GM18505 (cell line): ENCODE results near the gene SUCNR1.
A peak's percentile ranks its signal among the peaks of the same experiment; 100 is the strongest.
"Not testable (repeated sequence)": the region's sequence is repeated elsewhere in the genome, so short reads cannot be mapped to it uniquely, and the experiment has no call there.

Experiments
- ATAC-seq: cut with Tn5 transposase; IDR thresholded peaks from one replicate; pipeline ENCODE4 v1.9.1; 2021; ENCODE audit not compliant: unreplicated experiment
- POLR2A ChIP-seq: IDR thresholded peaks from 4 replicates; pipeline ENCODE4 v1.6.1; 2011; ENCODE audit warnings: borderline replicate concordance; ENCODE audit not compliant: insufficient read depth, insufficient read length; ENCODE audit errors: extremely low read depth

SUCNR1 gene, protein sequence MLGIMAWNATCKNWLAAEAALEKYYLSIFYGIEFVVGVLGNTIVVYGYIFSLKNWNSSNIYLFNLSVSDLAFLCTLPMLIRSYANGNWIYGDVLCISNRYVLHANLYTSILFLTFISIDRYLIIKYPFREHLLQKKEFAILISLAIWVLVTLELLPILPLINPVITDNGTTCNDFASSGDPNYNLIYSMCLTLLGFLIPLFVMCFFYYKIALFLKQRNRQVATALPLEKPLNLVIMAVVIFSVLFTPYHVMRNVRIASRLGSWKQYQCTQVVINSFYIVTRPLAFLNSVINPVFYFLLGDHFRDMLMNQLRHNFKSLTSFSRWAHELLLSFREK

DNA sequence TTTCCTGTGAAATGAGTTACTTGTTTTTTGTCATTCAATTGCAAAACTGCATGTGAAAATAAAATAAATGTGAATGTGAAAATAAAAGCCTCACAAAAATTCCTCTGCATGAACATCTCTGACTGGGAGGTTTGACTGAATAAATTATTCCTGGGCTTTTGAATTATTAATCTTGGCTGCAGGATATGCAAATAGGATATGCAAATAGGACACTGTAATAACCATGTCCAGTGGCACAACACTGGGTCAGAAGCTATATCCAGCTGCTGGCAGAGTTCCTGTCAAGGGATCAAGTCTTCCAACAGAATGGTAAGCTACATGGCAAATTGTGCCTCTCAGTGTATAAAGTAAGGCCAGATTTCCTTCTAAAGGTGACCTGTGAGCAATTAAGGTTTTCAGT lies at the start of gene SUCNR1:
Gene SUCNR1 (plus strand): TSS at position 246 of the 400 bp plus-strand sequence. CDS start 6,250 bp downstream, outside the sequence.
- no peak for TF ChIP-seq POLR2A
- no peak for ATAC-seq

DNA sequence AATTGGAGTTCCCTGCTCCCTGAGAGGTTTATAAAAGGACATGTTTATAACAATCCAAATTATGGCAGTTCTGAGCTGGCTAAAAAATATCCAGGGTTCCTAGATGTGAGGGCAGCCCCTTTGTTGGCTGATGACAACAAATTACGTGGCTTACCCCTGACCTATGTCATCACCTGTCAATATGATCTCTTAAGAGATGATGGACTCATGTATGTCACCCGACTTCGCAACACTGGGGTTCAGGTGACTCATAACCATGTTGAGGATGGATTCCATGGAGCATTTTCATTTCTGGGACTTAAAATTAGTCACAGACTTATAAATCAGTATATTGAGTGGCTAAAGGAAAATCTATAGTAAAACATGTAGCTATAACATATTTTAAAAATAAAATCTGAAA lies 45.6 kb upstream of the SUCNR1 start:
- TF ChIP-seq POLR2A: no peak
- no peak for ATAC-seq

DNA sequence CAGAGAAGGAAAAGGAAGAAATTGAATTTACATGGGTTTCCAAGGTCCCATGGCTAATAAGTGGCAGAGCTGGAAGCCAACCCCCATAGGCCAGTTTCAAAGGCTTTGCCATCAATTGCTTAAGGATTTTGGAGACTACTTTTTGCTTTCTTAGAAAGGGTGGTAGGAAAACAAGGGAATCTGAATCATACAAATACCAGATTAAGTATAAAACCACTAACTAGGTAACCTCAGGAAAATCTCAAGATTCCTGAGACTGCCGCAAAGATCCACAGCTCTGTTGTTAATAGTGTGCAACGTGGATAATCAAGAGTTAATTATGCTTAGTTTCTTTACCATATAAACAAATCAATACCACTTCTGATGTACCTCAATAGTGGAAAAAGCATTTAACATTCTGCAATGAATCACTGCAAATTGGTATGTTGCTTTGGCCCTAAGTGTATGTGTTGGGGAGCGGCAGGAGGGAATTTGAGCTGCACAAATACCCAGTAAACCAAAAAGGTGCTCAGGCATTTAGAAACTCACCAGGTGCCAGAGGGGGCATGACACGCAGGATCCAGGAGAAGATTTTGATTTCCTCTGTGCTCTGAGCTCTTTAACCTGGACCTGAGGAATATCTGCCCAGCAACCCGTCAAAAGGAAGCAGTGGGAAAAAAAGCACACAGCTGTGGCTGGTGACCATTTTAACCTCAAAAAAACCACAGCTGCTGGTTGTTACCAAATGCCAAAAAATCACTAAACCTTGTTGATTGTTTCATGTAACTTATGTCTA lies 37.5 kb upstream of the SUCNR1 start:
- TF ChIP-seq POLR2A: no peak
- ATAC-seq: no peak

DNA sequence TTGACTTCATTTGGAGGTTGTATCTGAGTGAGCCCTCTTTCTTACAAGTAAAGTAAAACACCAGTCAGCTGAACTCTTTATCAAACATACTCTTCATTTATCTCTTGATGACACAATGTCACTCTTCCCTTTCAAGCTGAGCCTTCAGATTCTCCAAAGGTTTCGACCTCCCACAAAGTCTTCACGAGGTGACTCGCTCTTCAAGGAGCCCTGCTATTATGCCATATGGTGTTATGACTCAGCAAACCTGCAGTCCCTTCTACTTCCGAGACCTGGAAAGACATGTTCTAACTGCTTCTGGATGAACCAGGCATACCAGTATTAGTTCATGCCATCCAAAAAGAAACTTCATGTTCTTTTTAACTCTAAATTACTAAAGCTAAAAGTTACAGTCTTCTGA lies 36.4 kb upstream of the SUCNR1 start:
- no peak for TF ChIP-seq POLR2A
- no peak for ATAC-seq

DNA sequence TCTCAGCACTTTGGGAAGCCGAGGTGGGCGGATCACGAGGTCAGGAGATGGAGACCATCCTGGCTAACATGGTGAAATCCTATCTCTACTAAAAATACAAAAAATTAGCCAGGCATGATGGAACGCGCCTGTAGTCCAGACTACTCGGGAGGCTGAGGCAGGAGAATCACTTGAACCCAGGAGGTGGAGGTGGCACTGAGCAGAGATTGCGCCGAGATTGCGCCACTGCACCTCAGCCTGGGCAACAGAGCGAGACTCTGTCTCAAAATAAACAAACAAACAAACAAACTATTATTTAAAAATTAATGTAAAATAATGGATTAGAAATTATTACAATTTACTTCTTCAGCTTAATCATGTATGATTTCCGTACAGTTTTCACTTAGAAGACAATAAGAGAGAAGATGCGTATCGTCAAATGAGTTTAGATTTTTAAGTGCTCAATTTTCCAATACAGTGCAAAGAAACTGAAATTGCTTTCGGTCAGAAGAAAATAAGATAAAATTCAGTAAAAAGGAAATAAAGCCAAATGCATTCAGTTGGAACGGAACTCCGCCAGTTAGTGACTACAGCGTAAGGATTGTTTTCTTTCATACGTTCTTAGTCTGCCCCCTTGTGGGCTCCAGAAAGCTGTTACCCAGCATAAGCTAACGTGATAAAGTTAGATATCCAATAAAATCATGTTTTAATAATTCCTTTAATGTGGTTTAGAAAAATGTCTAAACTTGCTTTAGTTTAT lies 34.7 kb upstream of the SUCNR1 start:
- no peak for TF ChIP-seq POLR2A
- peak; percentile 74 for ATAC-seq

DNA sequence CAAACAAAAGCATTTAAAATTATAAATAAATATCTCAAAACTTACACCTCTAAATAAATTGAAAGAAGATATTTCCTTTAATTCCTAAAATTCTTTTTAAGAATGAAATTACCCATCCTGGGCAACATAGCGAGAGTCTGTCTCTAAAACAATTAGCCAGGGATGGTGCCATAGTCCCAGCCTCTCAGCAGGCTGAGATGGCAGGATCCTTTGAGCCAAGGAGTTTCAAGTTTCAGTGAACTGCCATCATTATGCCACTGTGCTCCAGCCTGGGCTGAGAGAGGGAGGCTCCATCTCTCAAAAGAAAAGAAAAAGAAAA lies 34.2 kb upstream of the SUCNR1 start:
- TF ChIP-seq POLR2A: no peak
- ATAC-seq: no peak

DNA sequence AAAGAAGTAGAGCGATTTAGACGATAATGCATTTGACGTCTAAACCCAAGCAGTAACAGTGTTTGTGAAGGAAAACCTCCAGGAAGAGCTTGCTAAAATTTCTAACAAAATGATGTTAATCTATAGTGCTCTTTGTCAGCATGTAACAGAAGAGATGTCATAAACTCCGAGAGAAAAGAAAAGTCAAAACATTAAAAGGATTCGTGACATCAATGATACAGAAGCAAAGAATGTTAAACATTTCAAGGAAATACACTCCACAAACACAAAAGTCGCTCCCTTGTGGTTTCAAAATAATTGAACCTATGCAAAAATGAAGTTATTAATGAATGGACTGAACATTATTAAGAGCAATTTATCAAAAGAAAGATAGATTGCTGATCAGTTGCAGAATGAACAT lies 31.6 kb upstream of the SUCNR1 start:
- no peak for TF ChIP-seq POLR2A
- no peak for ATAC-seq

DNA sequence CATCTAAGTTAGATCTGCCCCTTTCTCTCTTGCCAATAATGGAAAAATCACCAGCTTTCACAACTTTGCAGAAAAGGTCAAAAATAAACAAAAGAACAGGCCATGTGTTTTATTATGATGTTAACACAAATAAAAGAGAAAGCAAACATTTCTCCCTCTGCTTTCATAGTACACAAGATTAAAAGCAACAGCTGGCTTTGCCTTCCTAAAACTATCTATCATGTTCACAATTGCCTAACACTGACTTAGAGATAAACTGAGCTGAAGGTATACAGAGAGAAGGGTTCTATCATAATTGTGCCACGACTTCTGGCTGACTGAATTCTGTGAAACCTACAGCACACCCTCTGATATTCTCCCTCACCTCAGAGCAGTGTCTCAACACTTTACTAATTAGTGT lies 30.2 kb upstream of the SUCNR1 start:
- no peak for TF ChIP-seq POLR2A
- ATAC-seq: no peak

DNA sequence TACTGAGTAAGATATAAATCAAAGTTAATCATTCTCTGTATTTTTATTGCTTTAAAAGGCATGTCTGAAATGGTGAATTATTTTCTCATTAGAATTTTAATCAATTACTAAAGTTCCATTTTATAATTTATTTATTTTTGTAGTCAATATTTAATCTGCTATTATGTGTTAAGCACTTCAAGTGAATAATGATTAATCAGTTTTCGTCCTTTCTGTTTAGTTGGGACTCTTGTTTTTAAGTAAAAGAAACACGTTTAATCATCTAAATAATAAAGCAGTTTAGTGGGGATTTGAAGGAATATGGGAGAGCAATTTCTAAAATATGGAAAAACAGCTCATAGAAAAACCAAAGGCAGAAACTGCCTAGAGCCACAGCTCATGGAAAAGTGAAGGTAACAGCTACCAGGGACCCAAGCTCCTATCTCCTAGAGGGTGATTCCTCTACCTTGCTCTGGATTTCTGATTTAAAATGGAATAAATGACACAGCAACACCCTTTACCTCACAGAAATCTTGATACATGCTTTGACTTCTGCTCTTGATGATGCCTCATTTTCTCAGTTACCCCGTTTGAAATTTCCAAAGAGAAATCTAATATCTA lies 28.0 kb upstream of the SUCNR1 start:
- TF ChIP-seq POLR2A: no peak
- ATAC-seq: no peak

DNA sequence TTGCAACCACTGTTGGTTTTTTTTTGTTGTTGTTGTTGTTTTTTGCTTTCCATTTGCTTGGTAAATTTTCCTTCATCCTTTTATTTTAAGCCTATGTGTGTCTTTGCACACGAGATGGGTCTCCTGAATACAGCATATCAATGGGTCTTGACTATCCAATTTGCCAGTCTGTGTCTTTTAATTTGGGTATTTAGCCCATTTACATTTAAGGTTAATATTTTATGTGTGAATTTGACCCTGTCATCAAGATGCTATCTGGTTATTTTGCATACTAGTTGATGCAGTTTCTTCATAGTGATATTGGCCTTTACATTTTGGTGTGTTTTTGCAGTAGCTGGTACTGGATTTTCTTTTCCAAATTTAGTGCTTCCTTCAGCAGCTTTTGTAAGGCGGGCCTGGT lies 23.4 kb upstream of the SUCNR1 start:
- not testable (repeated sequence) for ATAC-seq

DNA sequence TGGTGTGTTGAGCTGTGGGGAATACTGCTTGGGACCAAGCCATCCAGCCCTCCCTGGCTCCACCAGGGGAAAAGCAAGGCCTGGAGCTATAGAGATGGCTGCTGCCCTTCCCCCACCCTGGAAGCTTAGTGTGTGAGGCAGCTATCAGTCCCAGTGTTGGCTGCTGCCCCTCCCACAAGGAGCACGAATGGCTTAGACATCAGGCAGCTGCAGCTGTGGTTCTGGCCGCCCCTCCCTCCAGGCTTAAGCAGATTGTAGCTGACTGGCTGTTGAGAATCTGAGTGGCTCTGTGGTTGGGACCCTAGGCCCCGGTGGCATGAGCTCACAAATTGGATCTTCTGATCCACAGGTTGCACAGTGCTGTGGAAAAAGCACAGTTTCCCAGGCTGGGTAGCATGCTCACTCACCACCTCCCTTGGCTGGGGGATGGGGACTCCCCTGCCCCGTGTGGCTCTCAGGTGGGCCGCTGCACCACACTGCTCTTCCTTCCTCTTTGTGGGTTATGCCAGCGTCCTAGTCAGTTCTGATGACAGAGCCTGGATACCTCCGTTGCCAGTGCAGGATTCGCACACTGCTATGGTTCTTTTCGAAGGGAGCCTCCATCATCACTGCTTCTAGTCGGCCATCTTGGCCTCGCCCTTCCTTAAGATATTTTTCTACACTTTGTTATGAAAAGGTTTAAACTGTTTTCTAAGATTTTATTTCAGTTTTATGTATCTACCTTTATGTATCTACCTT lies 21.2 kb upstream of the SUCNR1 start:
- TF ChIP-seq POLR2A: no peak
- ATAC-seq: no peak

DNA sequence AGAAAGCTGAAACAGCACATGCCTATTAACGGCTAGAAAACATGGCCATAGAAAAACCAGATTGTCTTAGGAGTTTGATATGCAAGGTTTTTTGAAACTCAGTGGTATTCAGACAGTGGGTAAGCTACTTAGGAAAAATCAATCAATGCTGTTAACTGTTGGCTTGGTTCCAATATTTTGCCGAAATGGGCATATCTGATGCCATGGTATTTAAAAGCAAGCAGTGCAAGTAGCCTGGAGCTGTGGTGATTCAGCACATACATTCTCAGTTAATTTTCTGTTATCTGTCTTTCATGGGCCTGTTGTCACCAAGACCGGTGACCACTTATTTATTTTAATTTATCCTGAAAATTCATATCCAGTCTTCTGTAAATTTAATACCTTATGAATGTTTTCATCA lies 17.3 kb upstream of the SUCNR1 start:
- no peak for ATAC-seq
- TF ChIP-seq POLR2A: no peak

DNA sequence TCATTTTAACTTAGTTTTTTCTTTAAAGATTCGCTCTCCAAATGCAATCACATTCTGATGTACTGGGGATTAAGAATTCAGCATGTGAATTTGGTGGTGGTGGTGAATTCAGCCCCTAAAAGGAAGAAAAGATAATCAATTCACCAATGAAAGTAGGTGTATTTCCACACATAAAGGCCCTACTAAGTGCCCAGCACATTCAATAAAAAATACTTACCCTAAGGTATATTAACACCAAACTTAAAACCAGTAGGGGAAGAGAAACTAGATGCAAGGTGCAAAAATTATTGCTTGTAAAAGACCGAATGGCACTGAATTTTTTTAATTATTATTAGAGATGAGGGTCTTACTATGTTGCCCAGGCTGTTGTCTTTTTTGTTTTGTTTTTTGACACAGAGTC lies 16.8 kb upstream of the SUCNR1 start:
- ATAC-seq: no peak
- TF ChIP-seq POLR2A: no peak
